GM04503 (cell line): ENCODE data around the gene SDK2.

ENCODE experiments used
- DNase-seq: peaks from one replicate; pipeline ENCODE4 v3.0.0-alpha.2; 2012; ENCODE audit warnings: low read depth

The SDK2 gene

GRCh38 chr17:73585583-73585982 lies 58.7 kb downstream of the SDK2 start:
- no peak for DNase-seq

DNA sequence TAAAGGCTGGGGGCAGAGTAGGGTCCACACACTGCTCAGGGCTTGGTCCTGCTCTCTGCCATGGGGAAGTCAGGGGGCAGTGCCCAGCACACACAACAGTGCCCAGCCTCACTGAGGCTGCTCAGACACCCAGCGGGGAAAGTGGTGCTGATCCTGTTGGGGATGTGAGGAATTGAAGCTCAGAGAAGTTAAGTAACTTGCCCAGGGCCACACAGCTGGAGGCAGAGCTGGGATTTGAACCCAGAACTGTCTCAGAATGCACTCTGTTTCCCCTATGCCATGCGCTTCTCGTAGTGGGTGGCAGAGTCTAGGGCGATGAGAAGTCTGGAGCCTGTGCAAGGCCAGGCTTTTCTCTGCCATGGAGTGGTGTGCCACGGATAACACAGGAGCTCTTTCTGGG lies 59.3 kb downstream of the SDK2 start:
- DNase-seq: no peak

DNA sequence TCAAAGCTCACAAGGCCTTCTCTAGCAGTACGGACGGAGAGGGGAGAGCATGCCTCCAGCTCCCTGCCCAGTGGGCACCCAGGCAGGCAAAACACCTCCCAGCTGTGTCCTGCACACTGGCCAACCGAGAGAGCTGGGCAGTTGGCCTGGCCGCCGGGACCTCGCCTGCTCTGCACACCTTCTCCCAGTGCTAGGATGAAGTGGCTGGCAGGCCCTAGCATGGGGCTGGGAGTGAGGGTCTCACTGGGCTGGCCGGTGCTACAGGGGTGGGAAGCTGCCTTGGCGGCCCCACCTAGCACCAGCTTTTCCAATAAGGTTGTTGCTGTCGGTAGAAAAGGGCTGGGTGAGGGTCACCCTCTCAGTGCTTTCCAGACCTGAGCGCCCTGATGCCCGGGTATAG lies 60.2 kb downstream of the SDK2 start:
- DNase-seq: no peak

- DNase-seq: no peak
Observed at GRCh38 chr17:73582821-73583220, 61.4 kb downstream of the SDK2 start.

DNA sequence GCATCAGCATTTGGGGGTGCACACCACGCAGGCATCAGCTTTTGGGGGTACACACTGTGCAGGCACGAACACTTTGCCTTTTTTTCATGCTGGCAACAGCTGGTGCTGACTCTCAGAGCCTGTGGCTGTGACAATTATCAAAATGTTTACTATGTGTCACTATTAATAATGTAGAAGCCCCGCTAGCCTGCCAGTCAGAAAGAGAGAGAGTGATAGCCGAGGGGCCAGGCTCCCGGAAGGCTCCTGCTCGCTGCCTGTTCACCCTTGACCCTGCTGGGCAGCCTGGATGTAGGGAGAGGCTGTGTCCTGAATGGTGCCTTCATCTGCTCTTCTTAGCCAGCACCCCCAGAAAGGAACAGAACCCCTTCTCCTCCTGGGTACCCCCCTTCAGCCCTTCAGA lies 61.9 kb downstream of the SDK2 start:
- DNase-seq: no peak

DNA sequence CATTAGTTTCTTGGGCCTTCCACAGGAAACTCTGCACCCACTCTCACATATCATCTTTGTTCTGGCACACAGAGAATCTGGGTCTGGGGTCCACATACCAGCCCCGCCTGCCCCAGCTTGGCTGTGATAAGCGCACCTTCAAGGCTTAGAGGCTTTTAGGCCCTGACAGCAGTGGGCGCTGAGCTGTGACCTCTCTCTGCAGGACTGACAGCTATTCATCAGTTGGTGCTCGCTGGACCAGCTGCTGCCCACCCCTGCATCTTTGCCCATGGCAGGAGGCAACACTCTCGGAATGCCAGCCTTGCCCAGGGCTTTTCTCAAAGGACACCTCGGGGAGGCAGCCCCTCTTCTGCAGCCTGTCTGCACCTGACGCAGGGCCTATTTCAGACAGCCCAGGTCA lies 62.9 kb downstream of the SDK2 start:
- DNase-seq: no peak

GRCh38 chr17:73580073-73580710 lies 64.1 kb downstream of the SDK2 start:
- DNase-seq: no peak

GRCh38 chr17:73576556-73577098 lies 67.6 kb downstream of the SDK2 start:
- DNase-seq: no peak

DNA sequence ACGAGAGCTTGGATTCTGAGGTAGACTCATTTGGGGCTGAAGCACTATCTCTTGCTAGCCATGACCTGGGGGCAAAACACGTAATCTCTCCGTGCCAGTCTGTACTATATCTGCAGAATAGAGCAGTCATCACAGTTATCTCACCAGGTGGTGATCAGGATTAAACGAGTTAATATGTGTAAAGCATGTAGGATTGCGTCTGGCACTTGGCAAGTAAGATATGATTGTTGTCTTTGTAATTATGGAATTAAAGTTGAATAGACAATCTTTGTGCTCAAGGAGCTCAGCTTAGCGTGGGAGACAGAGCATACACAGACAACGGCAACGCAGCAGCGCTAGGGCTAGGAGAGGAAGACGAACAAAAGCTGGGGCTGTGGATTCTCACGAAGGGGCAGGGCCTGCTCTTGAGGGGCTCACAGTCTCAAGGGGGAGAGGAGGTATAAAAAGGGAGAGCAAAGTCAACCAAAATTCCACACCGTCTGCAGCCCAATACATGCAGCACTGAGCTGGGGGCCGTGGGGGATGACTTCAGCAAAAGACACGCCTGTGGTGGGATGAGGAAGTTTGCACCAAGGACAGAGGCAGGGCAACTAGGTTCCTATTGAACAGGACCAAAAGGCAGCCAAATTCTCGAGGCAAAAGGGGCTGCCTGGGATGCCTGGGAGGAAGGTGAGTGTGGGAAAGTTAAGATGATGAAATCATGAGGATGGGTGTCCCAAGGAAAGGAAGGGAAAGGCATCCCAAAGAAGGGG lies 68.6 kb downstream of the SDK2 start:
- DNase-seq: no peak

- DNase-seq: no peak
Observed at GRCh38 chr17:73571511-73572130, 72.6 kb downstream of the SDK2 start.

DNA sequence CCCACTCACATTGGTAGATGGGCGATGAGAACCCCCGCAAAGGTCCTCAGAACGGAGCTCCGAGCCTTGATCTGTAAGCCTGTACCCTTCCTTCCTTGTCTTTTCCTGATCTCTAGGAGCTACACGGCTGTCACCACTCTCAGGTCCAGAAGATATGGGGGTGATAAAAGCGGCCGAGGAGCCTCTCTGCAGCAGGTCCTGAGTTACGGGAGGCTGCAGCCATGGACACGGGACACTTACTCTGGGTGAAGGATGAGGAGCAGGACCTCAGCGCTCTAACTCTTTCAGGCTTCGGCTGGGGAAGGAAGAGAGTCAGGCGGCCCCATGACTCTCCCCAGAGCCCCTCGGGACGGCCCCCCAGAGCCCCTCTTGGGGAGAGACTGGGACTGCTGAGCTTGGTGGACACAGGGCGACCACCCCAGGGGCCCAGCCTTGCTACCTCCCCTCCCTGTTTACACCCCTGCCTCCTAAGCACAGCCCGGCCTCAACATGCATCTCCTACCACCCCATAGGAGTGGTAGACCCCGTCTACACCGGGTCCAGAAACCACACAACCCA lies 74.4 kb downstream of the SDK2 start:
- no peak for DNase-seq

DNA sequence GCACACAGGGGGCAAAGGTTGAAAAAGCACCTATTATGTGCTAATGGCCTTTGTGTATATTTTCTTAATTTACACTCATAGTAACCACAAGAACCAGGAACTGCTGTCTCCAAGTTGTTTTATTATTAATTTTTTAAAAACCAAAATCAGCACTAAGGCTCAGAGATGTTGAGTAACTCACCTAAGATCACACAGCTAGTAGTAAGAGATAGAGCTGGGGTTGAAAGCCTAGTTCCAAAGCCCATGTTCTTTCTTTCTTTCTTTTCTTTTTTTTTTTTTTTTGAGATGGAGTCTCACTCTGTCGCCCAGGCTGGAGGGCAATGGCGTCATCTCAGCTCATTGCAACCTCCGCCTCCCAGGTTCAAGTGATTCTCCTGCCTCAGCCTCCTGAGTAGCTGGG lies 75.3 kb downstream of the SDK2 start:
- no peak for DNase-seq

GRCh38 chr17:73566905-73567782 lies 77.1 kb downstream of the SDK2 start:
- DNase-seq: no peak

GRCh38 chr17:73564843-73565242 lies 79.4 kb downstream of the SDK2 start:
- DNase-seq: no peak

DNA sequence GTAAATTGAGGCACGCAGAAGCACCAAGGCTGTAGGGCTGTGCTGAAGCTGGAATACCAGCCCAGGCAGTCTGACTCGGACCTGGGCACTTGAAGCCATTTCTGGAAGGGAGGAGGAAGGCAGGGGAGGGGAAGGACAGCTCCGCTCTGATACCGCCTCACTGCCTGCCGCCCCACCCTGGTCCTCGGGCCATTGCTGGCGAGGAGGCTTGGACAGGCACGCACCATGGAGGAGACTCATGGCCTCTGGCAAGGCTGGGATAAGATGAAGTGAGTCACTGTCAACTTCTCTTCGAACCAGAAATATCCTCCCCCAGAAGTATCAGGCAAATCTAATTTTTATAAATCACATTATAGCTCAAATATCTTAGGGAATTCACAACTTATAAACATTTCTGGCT lies 81.3 kb downstream of the SDK2 start:
- DNase-seq: no peak

- DNase-seq: no peak
Observed at GRCh38 chr17:73561111-73561510, 83.1 kb downstream of the SDK2 start.

DNA sequence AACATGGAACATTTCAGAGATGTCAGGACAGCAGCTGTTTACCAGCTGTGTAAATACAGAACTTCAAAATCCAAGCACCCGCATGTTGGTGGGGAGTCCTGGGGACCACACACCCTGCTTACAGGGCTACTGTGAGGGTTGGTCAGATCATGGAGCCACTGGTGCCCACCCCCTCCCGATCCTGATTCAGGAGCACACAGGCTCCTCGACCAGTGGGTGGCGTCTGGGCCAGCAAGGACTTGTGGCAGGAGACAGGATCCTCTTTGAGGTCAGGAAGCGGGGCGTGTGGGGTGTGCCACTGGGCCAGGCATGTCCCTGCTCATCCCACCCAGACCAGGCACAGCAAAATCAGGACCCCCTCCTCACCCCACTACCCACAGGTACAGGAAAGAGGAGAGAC lies 83.6 kb downstream of the SDK2 start:
- no peak for DNase-seq

DNA sequence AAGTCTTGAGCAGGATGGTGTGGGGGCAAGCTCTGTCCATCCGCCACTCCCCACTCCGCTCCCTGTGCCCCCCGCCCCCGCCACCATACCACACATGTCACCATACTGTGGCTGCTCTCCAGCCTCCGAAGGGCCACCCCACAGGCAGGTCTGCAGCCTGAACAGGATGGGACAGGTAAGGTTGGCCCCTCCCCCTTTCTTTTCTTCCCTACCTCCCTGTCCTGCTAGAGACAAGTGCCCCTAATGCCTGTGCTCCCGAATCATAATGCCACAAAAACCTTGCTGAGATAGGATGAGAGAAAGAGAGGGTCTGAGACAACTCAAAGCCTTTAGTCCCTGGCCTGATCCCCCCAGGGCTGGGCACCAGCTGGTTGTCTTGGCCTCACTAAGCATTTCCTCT lies 84.7 kb downstream of the SDK2 start:
- DNase-seq: no peak

DNA sequence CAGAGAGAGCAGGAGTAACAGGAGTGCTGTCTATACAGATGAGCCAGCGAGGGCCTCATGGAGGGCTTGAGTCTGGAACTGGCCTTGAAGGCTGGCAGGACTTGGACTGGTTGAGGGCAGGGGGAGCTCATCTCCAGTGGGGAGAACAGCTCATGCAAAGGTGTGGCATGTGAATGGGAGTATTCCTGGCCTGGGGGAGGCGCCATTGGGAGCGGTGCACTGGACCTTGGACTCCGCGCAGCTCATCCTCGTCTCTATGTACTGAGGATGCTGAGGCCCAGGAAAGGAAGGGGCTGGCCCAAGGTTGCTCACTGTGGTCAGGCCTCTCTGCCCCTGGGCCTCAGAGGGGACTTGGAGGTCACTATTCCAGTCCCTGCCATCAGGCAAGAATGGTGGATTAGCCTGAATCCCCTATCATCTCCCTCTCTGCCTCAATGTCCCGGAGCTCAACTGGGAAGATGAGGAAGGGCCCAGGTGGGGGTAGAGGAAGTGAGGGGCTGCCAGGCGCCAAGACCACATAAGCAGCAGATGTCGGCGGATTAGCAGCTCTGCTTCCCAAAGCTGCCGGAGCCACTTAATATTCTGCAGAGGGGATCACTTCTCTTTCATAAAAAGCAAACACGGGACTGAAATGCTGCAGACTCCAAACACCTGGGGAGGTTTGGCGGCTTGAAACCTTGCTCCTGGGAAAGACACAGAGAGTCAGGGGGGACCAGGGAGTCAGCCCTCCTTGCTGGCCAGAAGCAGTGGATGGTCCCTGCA lies 88.9 kb downstream of the SDK2 start:
- no peak for DNase-seq

GRCh38 chr17:73554498-73554897 lies 89.7 kb downstream of the SDK2 start:
- DNase-seq: no peak

DNA sequence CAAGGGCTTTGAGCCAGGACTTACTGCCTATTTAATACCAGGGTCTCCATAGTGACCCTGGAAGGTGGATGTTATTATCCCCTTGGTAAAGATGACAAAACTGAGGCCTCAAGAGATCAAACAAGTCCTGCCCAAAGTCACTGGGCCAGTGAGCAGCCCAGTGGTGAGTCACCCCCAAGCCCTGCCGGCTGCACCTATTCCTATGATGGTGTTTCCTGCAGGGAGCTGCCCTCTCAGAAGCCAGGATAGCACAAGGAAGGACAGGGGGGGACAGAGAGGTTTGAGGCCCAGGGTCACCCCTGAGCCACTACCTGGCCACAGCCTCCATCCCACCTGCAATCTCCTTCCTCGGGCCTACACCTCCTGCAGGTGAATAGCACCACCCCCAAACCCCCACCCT lies 90.9 kb downstream of the SDK2 start:
- DNase-seq: no peak
